ACC112 (cell line): ENCODE data around the gene SLC7A8.
"Not testable (repeated sequence)": the region's sequence is repeated elsewhere in the genome, so short reads cannot be mapped to it uniquely, and the experiment has no call there.

Experiments used
- H2AFZ ChIP-seq: fragments of 200-600 bp; sonication (generic); one replicate; pipeline ENCODE4 v1.6.0; 2017; ENCODE audit warnings: antibody characterized with exemption, low read length; ENCODE audit not compliant: unreplicated experiment
- H3K27ac ChIP-seq: fragments of 200-600 bp; sonication (generic); 2 replicates; pipeline ENCODE4 v1.5.1; 2014; ENCODE audit warnings: low read depth, mild to moderate bottlenecking, antibody characterized with exemption, low read length, moderate library complexity
- H3K27me3 ChIP-seq: fragments of 200-600 bp; sonication (generic); 2 replicates; pipeline ENCODE4 v1.6.1; 2014; ENCODE audit warnings: mild to moderate bottlenecking, antibody characterized with exemption, low read length, moderate library complexity, mixed read lengths; ENCODE audit not compliant: insufficient read depth
- H3K36me3 ChIP-seq: fragments of 200-600 bp; sonication (generic); 2 replicates; pipeline ENCODE4 v1.6.1; 2016; ENCODE audit warnings: mild to moderate bottlenecking, antibody characterized with exemption, low read length, moderate library complexity, mixed read lengths; ENCODE audit not compliant: insufficient read depth
- H3K4me1 ChIP-seq: fragments of 200-600 bp; sonication (generic); one replicate; pipeline ENCODE4 v1.6.1; 2016; ENCODE audit warnings: low read length, mixed read lengths; ENCODE audit not compliant: insufficient read depth, unreplicated experiment, control insufficient read depth
- H3K4me3 ChIP-seq: fragments of 200-600 bp; sonication (generic); 2 replicates; pipeline ENCODE4 v1.5.1; 2014; ENCODE audit warnings: mild to moderate bottlenecking, low read depth, low read length
- H3K79me2 ChIP-seq: fragments of 200-600 bp; sonication (generic); one replicate; pipeline ENCODE4 v1.6.0; 2016; ENCODE audit warnings: low read length; ENCODE audit not compliant: control insufficient read depth, unreplicated experiment, insufficient read depth

Gene SLC7A8

DNA sequence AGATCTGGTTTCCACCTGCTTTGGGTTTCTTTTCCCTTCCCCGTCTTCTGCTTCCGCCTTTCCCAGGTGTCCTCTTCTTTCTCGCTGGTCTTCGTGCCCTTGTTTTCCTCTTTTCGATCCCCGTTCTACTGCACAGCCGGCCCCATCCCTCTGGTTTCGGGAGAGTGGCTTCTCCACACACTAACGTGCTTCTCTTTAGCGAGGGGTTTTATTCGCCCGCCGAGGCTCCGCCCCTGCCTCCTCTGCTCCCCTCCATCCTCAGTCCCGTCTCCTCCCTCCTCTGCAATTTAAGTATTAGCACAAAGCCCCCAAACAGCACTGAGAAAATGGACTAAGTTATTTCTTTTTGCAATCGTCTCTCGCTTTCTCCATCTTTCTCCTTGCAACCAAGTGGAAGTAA is at the start of gene SLC7A8:
TSS of gene SLC7A8 (minus strand) at position 182 of the 400 bp plus-strand sequence. CDS start 746 bp downstream, outside the sequence.
- Histone ChIP-seq H3K36me3 (no peaks in the 10 kb centered on the region), H3K27ac (no peak within 1 kb of the TSS), H2AFZ (peak within 1 kb of the TSS; percentile 46), H3K79me2 (no peaks in the 10 kb centered on the region), H3K27me3 (peaks cover 31% of the 10 kb centered on the region), H3K4me1 (peaks cover 16% of the 10 kb centered on the region), H3K4me3 (peak within 1 kb of the TSS; percentile 82)

DNA sequence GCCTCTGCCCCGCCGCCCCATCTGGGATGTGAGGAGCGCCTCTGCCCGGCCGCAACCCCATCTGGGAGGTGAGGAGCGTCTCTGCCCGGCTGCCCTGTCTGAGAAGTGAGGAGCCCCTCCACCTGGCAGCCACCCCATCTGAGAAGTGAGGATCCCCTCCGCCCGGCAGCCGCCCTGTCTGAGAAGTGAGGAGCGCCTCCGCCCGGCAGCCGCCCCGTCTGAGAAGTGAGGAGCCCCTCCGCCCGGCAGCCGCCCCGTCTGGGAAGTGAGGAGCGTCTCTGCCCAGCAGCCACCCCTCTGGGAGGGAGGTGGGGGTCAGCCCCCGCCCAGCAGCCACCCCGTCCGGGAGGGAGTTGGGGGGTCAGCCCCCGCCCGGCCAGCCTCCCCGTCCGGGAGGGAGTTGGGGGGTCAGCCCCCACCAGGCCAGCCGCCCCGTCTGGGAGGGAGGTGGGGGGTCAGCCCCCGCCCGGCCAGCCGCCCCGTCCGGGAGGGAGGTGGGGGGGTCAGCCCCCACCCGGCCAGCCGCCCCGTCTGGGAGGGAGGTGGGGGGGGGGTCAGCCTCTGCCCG is 48.9 kb upstream of the SLC7A8 start:
- not testable (repeated sequence) for H3K27ac ChIP-seq, H3K4me1 ChIP-seq, H2AFZ ChIP-seq, H3K79me2 ChIP-seq, H3K27me3 ChIP-seq, H3K36me3 ChIP-seq, H3K4me3 ChIP-seq

DNA sequence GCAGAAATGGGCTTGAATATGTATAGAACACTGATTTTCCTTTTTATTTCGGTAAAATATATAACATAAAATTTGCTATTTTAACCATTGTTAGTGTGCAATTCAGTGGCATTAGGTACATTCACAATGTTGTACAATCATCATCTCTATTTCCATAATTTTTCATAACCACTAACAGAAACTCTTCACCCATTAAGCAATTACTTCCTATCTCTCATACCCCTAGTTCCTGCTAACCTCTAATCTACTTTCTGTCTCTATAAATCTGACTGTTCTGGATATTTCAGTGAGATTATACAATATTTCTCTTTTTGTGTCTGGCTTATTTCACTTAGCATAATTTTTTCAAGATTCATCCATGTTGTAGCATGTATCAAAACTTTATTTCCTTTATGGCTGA is 45.4 kb upstream of the SLC7A8 start:
- H3K79me2 ChIP-seq = no peaks in the 10 kb centered on the region
- H3K27ac ChIP-seq = no peak overlapping the region
- peaks cover 12% of the 10 kb centered on the region; the same call in 1 of the 2 replicates for H3K27me3 ChIP-seq
- no peak overlapping the region for H2AFZ ChIP-seq
- H3K36me3 ChIP-seq = no peaks in the 10 kb centered on the region
- H3K4me1 ChIP-seq = no peaks in the 10 kb centered on the region
- H3K4me3 ChIP-seq = no peak overlapping the region

DNA sequence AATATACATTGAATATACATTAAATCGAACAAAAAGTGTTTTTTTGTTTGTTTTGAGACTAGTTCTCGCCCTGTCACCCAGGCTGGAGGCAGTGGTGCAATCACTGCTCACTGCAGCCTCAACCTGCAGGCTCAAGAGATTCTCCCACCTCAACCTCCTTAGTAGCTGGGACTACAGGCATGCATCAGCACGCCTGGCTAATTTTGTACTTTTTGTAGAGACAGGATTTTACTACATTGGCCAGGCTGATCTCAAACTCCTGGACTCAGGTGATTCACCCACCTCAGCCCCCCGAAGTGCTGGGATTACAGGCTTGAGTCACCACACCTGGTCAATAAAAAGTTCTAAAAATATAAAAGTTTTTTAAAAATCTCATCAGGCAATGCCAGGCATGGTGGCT is 44.1 kb upstream of the SLC7A8 start:
- Histone ChIP-seq H3K27me3 (peaks cover 20% of the 10 kb centered on the region), H3K36me3 (no peaks in the 10 kb centered on the region), H3K79me2 (no peaks in the 10 kb centered on the region), H3K4me3 (no peak overlapping the region), H3K27ac (no peak overlapping the region), H2AFZ (no peak overlapping the region), H3K4me1 (no peaks in the 10 kb centered on the region)

DNA sequence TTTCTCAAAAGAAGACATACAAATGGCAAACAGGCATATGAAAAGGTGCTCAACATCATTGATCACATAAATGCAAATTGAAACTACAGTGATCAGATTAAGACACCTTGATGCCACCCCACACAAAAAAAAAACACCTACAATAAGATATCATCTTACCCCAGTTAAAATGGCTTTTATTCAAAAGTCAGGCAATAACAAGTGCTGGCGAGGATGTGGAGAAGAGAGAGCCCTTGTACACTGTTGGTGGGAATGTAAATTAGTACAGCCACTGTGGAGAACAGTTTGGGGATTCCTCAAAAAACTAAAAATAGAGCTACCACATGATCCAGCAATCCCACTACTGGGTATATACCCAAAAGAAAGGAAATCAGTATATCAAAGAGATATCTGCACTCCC is 41.5 kb upstream of the SLC7A8 start:
- H2AFZ ChIP-seq, H3K4me1 ChIP-seq, H3K27ac ChIP-seq, H3K79me2 ChIP-seq, H3K36me3 ChIP-seq, H3K4me3 ChIP-seq: not testable (repeated sequence)
- peaks cover 34% of the 10 kb centered on the region for H3K27me3 ChIP-seq

DNA sequence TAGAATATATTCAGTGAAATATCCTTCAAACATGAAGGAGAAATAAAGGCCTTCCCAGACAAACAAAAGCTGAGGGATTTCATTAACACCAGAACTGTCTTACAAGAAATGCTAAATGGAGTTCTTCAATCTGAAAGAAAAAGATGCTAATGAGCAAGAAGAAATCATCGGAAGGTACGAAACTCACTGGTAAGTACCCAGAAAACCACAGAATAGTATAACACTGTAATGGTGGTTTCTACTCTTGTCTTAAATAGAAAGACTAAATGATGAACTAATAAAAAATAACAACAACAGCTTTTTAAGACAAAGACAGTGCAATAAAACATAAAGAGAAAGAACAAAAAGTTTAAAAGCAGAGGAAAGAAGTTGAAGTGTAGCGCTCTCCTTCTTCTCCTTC is 35.6 kb upstream of the SLC7A8 start:
- Histone ChIP-seq H2AFZ (no peak overlapping the region), H3K4me1 (no peaks in the 10 kb centered on the region), H3K27ac (no peak overlapping the region), H3K4me3 (no peak overlapping the region), H3K36me3 (no peaks in the 10 kb centered on the region), H3K27me3 (peaks cover 30% of the 10 kb centered on the region), H3K79me2 (no peaks in the 10 kb centered on the region)

DNA sequence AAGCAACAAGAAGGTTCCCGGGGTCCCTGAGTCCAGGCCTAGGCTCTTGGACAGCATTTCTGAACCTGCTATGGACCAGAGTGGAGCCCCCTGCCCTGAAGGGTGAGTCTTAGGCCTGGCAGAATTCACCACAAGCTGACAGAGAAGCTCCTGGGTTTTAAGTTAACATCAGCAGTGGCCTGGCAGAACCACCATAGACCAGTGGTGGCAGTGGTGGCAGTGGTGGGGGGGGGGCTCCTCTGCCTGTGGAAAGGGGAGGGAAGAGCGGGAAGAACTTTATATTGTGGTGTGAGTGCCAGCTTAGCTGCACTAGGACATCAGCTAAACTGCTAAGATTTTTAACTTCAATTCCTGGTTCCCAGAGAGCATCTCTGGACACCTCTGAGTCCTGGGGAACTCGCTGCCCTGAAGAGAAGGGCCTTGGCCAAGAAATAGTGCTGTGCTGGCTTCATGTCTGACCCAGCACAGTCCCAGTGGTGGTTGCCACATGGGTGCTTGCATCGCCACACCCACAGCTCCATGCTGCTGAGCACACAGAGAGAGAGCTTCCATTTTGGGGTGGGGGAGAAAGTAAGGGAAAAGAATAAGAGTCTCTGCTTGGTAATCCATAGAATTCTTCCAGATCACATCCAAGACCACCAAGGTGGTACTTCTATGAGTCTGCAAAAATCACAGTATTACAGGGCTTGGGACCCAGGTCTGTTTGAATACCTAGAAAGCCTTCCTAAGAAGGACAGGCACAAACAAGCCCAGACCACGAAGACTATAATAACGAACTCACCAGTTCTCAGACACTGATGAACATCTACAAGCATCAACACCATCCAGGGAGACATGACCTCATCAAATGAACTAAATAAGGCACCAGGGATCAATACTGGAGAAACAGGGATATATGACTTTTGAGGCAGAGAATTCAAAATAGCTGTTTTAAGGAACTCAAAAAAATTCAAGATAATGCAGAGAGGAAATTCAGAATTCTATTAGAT is 33.9 kb upstream of the SLC7A8 start:
- Histone ChIP-seq H3K4me3 (no peak overlapping the region), H3K27me3 (peaks cover 18% of the 10 kb centered on the region), H3K4me1 (no peaks in the 10 kb centered on the region), H3K27ac (no peak overlapping the region), H3K36me3 (no peaks in the 10 kb centered on the region), H3K79me2 (no peaks in the 10 kb centered on the region), H2AFZ (no peak overlapping the region)

DNA sequence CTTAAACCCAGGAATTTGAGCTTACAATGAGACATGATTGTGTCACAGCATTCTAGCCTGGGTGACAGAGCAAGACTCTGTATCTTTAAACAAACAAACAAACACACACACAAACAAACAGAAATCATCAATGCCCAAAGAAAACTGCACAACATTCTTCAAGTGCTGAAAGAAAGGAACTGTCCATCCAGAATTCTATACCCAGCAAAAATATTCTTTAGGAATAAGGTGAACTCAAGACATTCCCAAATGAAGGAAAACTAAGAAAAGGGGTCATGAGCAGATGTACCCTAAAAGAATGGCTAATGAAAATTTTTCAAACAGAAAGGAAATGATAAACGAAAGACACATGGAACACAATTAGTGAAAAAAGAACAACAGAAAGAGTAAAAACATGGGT is 32.0 kb upstream of the SLC7A8 start:
- no peak overlapping the region for H3K4me3 ChIP-seq
- no peaks in the 10 kb centered on the region for H3K79me2 ChIP-seq
- H2AFZ ChIP-seq = no peak overlapping the region
- H3K27ac ChIP-seq = no peak overlapping the region
- H3K4me1 ChIP-seq = no peaks in the 10 kb centered on the region
- H3K27me3 ChIP-seq = peaks cover 6% of the 10 kb centered on the region; the same call in 1 of the 2 replicates
- H3K36me3 ChIP-seq = no peaks in the 10 kb centered on the region

DNA sequence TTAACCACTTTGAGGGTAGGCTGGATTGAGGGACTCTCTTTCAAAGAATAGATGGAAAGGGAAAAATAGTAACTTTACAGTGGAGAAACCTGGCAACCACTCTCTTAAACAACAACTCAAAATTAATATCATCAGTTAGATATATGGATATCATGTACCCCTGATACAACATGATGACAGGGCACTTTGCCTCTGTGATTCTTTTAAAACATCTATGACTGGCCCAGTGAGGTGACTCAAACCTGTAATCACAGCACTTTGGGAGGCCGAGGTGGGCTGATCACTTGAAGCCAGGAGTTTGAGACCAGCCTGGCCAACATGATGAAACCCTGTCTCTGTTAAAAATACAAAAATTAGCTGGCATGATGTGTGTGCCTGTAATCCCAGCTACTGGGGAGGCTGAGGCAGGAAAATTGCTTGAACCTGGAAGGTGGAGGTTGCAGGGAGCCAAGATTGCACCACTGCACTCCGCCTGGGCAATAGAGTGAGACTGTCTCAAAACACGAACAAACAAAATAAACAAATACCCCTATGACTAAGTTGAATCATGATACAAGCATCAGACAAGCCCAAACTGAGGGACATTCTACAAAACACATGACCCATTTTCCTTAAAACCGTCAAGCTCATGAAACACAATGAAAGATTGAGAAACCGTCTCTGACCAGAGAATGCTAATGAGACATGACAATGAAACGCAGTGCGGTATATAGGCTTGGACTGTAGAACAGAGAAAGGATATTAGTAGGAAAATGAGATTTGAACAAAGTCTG is 26.4 kb upstream of the SLC7A8 start:
- Histone ChIP-seq H3K27me3 (no peaks in the 10 kb centered on the region), H3K79me2 (no peaks in the 10 kb centered on the region), H2AFZ (no peak overlapping the region), H3K27ac (no peak overlapping the region), H3K36me3 (no peaks in the 10 kb centered on the region), H3K4me1 (no peaks in the 10 kb centered on the region), H3K4me3 (no peak overlapping the region)

DNA sequence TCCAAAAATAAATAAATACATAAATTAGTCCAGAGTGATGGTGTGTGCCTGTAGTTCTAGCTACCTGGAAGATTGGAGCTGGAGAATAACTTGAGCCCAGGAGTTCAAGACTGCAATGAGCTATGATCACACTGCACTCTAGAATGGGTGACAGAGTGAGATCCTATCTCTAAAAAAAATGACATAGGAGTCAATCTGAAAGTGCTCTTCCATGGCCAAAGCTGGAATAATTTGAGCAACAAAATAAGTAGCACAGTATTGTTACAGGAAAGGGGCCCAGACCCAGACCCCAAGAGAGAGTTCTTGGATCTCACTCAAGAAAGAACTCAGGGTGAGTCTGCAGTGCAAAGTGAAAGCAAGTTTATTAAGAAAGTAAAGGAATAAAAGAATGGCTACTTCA is 24.9 kb upstream of the SLC7A8 start:
- H2AFZ ChIP-seq = peak overlapping the region; percentile 93

More for the DNA sequence above, 24.9 kb upstream of the SLC7A8 start:
- H3K4me1 ChIP-seq = no peaks in the 10 kb centered on the region
- no peak overlapping the region for H3K27ac ChIP-seq
- H3K4me3 ChIP-seq = peak overlapping the region; percentile 62
- H3K36me3 ChIP-seq = no peaks in the 10 kb centered on the region
- H3K27me3 ChIP-seq = no peaks in the 10 kb centered on the region
- no peaks in the 10 kb centered on the region for H3K79me2 ChIP-seq
